ENCODE results near the gene LMNB1.

The LMNB1 gene

DNA sequence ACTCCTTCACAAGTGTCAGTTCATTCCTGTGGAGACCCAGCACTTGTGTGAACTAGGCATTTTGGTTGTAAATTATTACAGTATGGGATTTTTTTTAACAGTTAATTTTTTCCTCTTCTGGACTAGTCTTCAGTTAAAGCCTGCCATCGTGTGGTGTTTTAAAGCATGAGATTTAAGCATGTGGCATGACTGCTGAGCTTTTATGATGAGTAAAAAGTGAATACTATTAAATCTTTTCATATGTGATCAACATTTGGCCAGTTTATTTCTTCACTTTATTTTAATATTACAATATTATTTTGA is 25.0 kb downstream of the LMNB1 start:
- H3K36me3 ChIP-seq (ENCODE audit: control insufficient read depth in 2 of 2, insufficient read depth in 1 of 2, low read length in 2 of 2), result peaks cover 17 to 28% of the 10 kb centered on the region in 2 experiments
- no peak overlapping the region for H3K27ac ChIP-seq (ENCODE audit: extremely low read depth, low read depth, low read length)
- ChIA-PET POLR2A (interaction anchor here (1.5 kb wide), 1 partner anchor 24 kb away, joined by 5 read pairs; no protein-coding TSS in a partner anchor), CTCF (interaction anchor here (0.6 to 2.3 kb wide), 11 partner anchors 9 to 1394 kb away, joined by 3 to 23 read pairs (median 3); no protein-coding TSS in a partner anchor)
- no peak overlapping the region for H3K4me3 ChIP-seq (ENCODE audit: low read depth, low read length)
- TF ChIP-seq ZNF530 (tag by site-specific recombination; IDR thresholded peaks at IDR 0.05; ENCODE audit: low read depth) (no peak), GFI1B (tag by site-specific recombination; IDR thresholded peaks at IDR 0.05) (no peak), ZNF654 (tag by site-specific recombination; IDR thresholded peaks at IDR 0.05; ENCODE audit: low read depth) (peak; percentile 55), SP2 (tag by site-specific recombination; IDR thresholded peaks at IDR 0.05) (no peak), SETDB1 (IDR thresholded peaks at IDR 0.05; ENCODE audit: insufficient read length, low read length) (no peak), ZFP37 (tag by site-specific recombination; IDR thresholded peaks at IDR 0.05) (no peak), ZNF664 (tag by site-specific recombination; IDR thresholded peaks at IDR 0.05) (0 out of 2 replicates have a peak, but pooled peaks have one; percentile 6), BCL11B (tag by site-specific recombination; IDR thresholded peaks at IDR 0.05; ENCODE audit: low read depth) (no peak), ZNF555 (tag by site-specific recombination; conservative IDR thresholded peaks at IDR 0.05) (no peak), ZFP41 (tag by site-specific recombination; IDR thresholded peaks at IDR 0.05; ENCODE audit: borderline replicate concordance) (no peak)
- TF ChIP-seq, protein P1, sequence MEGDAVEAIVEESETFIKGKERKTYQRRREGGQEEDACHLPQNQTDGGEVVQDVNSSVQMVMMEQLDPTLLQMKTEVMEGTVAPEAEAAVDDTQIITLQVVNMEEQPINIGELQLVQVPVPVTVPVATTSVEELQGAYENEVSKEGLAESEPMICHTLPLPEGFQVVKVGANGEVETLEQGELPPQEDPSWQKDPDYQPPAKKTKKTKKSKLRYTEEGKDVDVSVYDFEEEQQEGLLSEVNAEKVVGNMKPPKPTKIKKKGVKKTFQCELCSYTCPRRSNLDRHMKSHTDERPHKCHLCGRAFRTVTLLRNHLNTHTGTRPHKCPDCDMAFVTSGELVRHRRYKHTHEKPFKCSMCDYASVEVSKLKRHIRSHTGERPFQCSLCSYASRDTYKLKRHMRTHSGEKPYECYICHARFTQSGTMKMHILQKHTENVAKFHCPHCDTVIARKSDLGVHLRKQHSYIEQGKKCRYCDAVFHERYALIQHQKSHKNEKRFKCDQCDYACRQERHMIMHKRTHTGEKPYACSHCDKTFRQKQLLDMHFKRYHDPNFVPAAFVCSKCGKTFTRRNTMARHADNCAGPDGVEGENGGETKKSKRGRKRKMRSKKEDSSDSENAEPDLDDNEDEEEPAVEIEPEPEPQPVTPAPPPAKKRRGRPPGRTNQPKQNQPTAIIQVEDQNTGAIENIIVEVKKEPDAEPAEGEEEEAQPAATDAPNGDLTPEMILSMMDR (tag by site-specific recombination; IDR thresholded peaks at IDR 0.05), result peak; percentile 27; the same call in 1 of the 2 replicates
- TF ChIP-seq, protein P2, sequence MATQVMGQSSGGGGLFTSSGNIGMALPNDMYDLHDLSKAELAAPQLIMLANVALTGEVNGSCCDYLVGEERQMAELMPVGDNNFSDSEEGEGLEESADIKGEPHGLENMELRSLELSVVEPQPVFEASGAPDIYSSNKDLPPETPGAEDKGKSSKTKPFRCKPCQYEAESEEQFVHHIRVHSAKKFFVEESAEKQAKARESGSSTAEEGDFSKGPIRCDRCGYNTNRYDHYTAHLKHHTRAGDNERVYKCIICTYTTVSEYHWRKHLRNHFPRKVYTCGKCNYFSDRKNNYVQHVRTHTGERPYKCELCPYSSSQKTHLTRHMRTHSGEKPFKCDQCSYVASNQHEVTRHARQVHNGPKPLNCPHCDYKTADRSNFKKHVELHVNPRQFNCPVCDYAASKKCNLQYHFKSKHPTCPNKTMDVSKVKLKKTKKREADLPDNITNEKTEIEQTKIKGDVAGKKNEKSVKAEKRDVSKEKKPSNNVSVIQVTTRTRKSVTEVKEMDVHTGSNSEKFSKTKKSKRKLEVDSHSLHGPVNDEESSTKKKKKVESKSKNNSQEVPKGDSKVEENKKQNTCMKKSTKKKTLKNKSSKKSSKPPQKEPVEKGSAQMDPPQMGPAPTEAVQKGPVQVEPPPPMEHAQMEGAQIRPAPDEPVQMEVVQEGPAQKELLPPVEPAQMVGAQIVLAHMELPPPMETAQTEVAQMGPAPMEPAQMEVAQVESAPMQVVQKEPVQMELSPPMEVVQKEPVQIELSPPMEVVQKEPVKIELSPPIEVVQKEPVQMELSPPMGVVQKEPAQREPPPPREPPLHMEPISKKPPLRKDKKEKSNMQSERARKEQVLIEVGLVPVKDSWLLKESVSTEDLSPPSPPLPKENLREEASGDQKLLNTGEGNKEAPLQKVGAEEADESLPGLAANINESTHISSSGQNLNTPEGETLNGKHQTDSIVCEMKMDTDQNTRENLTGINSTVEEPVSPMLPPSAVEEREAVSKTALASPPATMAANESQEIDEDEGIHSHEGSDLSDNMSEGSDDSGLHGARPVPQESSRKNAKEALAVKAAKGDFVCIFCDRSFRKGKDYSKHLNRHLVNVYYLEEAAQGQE (tag by site-specific recombination; IDR thresholded peaks at IDR 0.05), result no peak
- TF ChIP-seq, protein P3, sequence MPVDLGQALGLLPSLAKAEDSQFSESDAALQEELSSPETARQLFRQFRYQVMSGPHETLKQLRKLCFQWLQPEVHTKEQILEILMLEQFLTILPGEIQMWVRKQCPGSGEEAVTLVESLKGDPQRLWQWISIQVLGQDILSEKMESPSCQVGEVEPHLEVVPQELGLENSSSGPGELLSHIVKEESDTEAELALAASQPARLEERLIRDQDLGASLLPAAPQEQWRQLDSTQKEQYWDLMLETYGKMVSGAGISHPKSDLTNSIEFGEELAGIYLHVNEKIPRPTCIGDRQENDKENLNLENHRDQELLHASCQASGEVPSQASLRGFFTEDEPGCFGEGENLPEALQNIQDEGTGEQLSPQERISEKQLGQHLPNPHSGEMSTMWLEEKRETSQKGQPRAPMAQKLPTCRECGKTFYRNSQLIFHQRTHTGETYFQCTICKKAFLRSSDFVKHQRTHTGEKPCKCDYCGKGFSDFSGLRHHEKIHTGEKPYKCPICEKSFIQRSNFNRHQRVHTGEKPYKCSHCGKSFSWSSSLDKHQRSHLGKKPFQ (tag by site-specific recombination; IDR thresholded peaks at IDR 0.05), result 0 out of 2 replicates have a peak, but pooled peaks have one; percentile 20
- TF ChIP-seq, protein P4, sequence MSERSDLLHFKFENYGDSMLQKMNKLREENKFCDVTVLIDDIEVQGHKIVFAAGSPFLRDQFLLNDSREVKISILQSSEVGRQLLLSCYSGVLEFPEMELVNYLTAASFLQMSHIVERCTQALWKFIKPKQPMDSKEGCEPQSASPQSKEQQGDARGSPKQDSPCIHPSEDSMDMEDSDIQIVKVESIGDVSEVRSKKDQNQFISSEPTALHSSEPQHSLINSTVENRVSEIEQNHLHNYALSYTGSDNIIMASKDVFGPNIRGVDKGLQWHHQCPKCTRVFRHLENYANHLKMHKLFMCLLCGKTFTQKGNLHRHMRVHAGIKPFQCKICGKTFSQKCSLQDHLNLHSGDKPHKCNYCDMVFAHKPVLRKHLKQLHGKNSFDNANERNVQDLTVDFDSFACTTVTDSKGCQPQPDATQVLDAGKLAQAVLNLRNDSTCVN (tag by site-specific recombination; optimal IDR thresholded peaks at IDR 0.05), result no peak
- H3K4me1 ChIP-seq (ENCODE audit: control insufficient read depth, insufficient read depth, low read length), result peaks cover 5% of the 10 kb centered on the region
- no peaks in the 10 kb centered on the region for H3K9me3 ChIP-seq (ENCODE audit: control insufficient read depth, insufficient read depth, low read depth, low read length)

DNA sequence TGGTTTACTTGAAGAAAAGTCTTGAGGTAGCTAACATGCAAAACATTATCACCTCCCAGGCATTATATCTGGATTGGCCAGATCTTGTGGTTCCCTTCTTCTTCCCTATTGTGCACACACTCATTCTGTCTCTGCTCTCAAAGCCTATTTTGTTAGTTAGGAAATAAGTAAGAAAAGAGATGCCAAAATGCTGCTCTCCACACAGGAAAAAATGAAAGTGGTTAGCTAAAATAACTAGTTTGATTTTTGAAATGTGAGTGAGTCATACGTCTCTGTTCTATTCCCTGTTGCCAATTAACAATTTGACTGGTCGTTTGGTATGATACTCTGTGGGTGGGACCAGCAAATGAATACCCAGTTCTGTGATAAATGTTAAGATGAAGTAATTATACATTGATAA is 28.1 kb downstream of the LMNB1 start:
- ChIA-PET POLR2A (no interaction called here), CTCF (interaction anchor here (0.8 to 3.2 kb wide), 7 partner anchors 8 to 148 kb away, joined by 3 to 14 read pairs (median 4); no protein-coding TSS in a partner anchor)
- Histone ChIP-seq H3K9me3 (ENCODE audit: control insufficient read depth, insufficient read depth, low read depth, low read length) (no peaks in the 10 kb centered on the region), H3K36me3 (ENCODE audit: control insufficient read depth in 2 of 2, insufficient read depth in 1 of 2, low read length in 2 of 2) (peaks cover 31 to 45% of the 10 kb centered on the region in 2 experiments), H3K4me1 (ENCODE audit: control insufficient read depth, insufficient read depth, low read length) (peaks cover 5% of the 10 kb centered on the region), H3K4me3 (ENCODE audit: low read depth, low read length) (no peak overlapping the region), H3K27ac (ENCODE audit: extremely low read depth, low read depth, low read length) (no peak overlapping the region)
- TF ChIP-seq ZNF423 (tag by site-specific recombination; IDR thresholded peaks at IDR 0.05) (no peak), ZNF621 (tag by site-specific recombination; IDR thresholded peaks at IDR 0.05) (no peak), GLIS1 (tag by site-specific recombination; IDR thresholded peaks at IDR 0.05) (no peak), ZNF843 (tag by site-specific recombination; IDR thresholded peaks at IDR 0.05) (no peak), ZNF394 (tag by site-specific recombination; IDR thresholded peaks at IDR 0.05; ENCODE audit: borderline replicate concordance) (no peak)
- TF ChIP-seq, protein P1 (tag by site-specific recombination; IDR thresholded peaks at IDR 0.05), result no peak
